NCI-H345 treated with DMSO at 0.1 percent for 48 hours (cell line): ENCODE measurements around the gene BACH2.
"Not testable (repeated sequence)": the region's sequence is repeated elsewhere in the genome, so short reads cannot be mapped to it uniquely, and the experiment has no call there.

Experiments
- DNase-seq: peaks from one replicate; lab custom pipeline; 2025; ENCODE audit not compliant: unreplicated experiment; lab: John Stamatoyannopoulos, UW

The BACH2 gene

DNA sequence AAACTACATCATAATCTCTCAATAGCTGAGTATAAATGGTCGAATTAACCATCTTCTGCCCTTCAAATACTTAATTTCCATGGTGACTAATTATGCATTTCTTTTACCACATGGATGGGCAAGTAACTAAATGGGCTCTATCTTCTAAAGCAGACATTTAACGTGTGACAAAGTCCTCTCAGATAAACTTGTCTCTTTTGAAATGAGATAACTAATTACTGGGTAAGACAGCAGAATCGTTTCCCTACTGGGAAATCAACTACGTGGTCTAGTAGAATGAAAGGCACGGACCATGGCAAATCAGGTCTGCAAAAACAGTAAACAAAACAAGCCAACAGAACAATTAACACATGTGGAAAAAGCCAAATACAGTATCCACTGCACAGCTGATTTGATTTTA, 137.7 kb downstream of the BACH2 start:
- no peak for DNase-seq

- no peak for DNase-seq
Observed at GRCh38 chr6:90157441-90157840, 139.2 kb downstream of the BACH2 start.

GRCh38 chr6:90156861-90157260, 139.8 kb downstream of the BACH2 start:
- no peak for DNase-seq

DNA sequence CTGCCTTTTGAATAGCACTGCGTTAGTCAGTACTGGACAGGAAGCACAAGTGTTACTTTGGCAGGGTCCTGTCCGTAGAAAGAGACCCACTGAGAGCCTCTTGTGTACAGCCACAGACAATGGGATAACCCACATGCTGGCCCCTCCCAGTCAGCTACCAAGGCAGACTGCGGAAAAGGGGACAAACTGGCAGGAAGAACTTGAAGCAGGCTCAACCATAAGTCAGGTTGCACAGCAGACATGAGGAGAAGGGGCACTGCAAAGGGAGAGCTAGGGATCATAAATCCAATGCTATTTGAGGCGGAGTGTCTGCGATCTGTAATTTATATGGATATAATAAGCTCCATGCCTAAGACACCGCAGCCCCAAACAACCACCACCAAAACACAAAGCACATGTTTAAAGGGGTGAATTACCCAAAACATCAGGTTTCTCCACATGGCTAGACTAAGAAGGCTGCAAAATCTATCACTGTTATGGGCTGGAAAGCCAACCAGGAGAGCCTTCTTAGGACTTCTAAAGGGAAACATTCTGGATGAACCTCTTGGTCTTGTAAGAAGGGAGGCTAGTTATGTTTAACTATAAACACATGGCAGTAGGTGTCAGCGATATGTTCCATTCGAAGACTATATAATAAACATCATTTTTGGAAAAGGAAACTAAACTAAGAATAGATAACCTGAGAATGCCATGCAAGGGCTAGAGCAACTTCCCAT, 141.7 kb downstream of the BACH2 start:
- DNase-seq = no peak

DNA sequence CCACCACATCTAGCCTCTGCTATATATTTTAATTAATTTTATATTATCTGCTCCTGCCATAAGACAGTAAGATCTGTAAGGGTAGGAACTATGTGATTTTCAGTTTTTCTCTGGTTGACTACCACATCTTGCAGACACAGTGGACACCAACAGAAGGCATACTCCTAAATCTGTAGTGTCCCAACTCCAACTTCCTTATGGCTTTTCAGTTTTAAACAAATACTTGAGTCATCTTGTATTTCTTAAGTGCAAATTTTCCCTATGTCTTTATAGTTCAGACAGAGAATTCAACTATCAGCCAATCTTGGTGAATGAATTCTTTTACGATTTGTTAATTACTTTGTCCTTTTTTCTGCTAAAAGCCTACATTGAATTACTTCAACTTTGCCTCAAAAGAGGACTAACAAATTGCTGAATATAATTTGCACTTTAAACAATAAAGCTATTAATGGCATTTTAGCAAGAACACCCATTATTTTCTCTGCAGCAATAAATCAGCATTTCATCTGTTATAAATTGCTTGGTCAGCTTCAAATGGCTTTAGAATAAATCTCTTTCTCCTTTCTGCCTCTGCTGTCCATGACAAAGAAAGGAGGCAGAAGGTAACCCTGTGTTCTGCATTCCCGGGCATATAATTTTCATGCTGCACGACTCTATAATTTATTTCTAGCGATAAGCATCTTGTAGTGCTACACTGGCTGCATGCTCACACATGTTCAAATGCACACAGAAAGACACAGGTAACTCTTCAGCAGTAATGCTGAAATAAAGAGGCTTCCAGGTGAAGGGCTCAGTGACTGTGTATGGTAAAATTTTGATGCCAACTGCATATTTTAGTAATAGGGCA, 144.8 kb downstream of the BACH2 start:
- DNase-seq = no peak

DNA sequence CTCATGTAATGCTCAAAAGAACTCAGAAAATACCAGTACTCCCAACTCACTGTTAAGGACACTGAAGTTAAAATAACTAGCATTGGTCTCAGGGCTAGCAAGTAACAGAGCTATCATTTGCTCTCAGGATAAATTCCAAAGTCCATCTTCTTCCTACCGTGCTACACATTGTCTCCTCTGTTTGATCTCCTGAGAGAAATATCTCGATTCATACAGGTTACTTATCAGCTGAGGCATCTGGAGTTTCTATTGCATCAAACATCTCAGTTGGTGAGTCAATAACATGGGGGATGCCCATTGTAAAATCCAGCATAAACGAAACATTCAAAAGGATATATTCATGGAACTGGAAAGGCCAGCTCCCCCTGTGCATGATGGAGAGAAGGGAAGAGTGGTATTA, 147.4 kb downstream of the BACH2 start:
- DNase-seq = no peak

- DNase-seq = no peak
Observed at GRCh38 chr6:90148867-90149266, 147.8 kb downstream of the BACH2 start.

- no peak for DNase-seq
Observed at GRCh38 chr6:90146921-90147649, 149.6 kb downstream of the BACH2 start.

- no peak for DNase-seq
Observed at GRCh38 chr6:90146024-90146423, 150.6 kb downstream of the BACH2 start.

DNA sequence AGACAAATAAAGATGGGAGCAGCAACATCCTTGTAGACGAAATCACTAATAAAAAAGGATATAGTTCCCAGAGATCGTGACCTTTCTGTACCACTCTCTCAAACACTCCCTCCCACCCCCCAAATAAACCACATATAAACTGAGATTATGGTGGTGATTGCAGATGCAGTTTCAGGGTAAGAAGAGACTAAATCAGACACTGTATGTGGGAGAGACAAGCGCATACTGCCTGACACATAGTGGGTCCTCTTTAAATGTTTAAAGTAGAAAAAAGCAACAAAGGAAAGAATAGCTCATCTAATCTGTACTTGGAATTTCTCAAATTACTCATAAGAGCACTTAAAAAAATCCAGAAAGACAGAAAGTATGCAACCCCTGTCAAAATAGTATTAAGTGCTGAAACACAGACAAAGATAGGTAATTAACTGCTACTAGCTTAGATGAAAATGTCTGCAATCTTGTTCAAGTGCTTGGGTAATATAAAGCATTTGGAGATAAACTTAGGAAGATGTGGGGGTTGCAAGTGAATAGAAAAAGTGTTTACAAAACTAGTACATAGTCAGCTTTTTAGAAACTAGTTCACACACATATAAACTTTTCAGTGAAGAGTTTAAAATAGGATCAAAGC, 151.6 kb downstream of the BACH2 start:
- DNase-seq = no peak

GRCh38 chr6:90144396-90144795, 152.2 kb downstream of the BACH2 start:
- DNase-seq = no peak

DNA sequence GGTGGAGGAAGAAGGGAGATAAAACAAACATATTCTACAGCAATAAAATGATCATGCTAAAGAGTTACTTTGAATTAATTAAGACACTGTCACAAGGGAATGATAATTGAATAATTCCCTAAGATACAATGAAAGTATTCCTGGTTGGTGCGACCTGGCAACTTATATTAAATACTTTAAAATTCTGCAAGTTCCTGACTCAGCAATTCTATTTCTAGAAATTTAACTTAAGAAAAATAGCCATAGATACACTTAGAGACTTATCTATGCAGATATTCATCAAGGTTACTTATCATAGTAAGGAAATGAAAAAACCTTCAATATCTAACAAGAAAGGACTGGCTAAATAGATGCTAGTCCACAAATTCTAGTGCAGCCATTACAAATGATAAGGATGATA, 156.0 kb downstream of the BACH2 start:
- no peak for DNase-seq

GRCh38 chr6:90139272-90139817, 157.3 kb downstream of the BACH2 start:
- peak; percentile 71 for DNase-seq

GRCh38 chr6:90136837-90137568, 159.6 kb downstream of the BACH2 start:
- no peak for DNase-seq

- no peak for DNase-seq
Observed at GRCh38 chr6:90136176-90136575, 160.5 kb downstream of the BACH2 start.

- DNase-seq = no peak
Observed at GRCh38 chr6:90135667-90136066, 161.0 kb downstream of the BACH2 start.

DNA sequence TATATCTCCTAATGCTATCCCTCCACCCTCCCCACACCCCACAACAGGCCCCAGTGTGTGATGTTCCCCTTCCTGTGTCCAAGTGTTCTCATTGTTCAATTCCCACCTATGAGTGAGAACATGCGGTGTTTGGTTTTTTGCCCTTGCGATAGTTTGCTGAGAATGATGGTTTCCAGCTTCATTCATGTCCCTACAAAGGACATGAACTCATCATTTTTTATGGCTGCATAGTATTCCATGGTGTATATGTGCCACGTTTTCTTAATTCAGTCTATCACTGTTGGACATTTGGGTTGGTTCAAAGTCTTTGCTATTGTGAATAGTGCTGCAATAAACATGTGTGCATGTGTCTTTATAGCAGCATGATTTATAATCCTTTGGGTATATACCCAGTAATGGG, 163.0 kb downstream of the BACH2 start:
- not testable (repeated sequence) for DNase-seq

DNA sequence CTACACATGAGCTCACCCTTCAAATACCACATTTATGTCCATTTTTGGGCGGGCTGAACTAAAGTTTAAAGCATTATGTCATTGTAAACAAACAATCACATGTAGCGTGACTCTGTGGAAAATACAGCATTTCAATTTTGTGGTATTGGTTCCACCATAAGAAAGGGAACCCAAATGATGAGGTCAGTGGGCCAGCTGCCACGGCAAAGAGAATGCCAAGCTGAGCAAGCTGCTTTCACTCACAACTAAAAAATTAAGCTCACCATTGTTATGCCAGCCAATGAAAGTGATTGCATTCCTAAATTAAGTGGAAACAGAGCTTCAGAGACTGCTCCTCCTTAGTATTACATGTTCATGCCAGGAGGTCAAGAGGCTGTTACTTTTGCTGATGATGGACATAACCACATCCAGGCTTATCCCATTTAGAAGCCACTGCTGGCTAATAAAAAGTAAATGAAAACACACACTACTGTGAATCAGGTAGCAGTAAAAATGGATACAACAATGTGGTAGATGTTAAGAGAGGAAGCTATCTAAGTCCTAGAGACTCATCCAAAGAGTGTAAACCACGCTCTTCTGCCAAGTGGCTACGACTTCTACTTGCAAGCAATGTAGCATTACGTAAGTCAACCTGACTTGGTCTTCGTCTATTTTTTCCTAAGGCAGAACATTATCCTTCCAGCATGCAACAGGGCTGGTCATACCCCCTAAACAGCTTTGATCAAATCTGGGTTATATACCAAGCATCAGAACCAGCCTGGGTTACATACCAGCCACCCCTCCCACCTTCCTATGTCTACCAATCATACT, 164.8 kb downstream of the BACH2 start:
- no peak for DNase-seq

DNA sequence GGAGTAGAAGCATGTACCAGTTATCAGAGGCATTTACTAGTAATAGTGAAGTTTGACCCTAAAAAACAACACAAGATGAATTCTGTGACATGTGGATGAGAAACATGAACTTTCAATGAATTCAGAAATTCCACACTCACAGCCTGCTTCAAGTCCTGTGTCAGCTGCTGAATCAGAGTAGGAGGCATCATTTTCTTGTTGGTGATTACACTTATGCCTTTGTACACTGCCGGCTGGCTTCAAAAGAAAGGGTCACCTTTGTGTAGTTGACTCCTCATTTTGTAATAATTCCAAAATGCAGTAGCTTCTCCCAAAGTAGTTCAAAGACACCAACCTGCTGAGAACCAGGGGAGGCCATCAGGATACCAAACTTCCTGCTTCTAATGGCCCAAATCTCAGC, 165.5 kb downstream of the BACH2 start:
- DNase-seq = no peak

GRCh38 chr6:90128687-90129086, 168.0 kb downstream of the BACH2 start:
- not testable (repeated sequence) for DNase-seq
